ENCODE data around the gene MFSD12.

MFSD12 gene

GRCh38 chr19:3515891-3516422 lies 41.4 kb downstream of the MFSD12 start:
- no peak for TF ChIP-seq CTCF (IDR thresholded peaks at IDR 0.05; ENCODE audit: control insufficient read depth, extremely low read depth, insufficient read depth)
- no peak overlapping the region for H3K4me3 ChIP-seq (ENCODE audit: low read depth, low read length)
- no peak for DNase-seq (ENCODE audit: low read depth)

- DNase-seq (ENCODE audit: low read depth): no peak
- no peak for TF ChIP-seq CTCF (IDR thresholded peaks at IDR 0.05; ENCODE audit: control insufficient read depth, extremely low read depth, insufficient read depth)
- no peak overlapping the region for H3K4me3 ChIP-seq (ENCODE audit: low read depth, low read length)
Observed at GRCh38 chr19:3514930-3515329, 42.5 kb downstream of the MFSD12 start.

GRCh38 chr19:3513229-3514140 lies 43.9 kb downstream of the MFSD12 start:
- DNase-seq (ENCODE audit: low read depth): no peak
- no peak overlapping the region for H3K4me3 ChIP-seq (ENCODE audit: low read depth, low read length)
- TF ChIP-seq CTCF (IDR thresholded peaks at IDR 0.05; ENCODE audit: control insufficient read depth, extremely low read depth, insufficient read depth): no peak

- H3K4me3 ChIP-seq (ENCODE audit: low read depth, low read length): no peak overlapping the region
- no peak for TF ChIP-seq CTCF (IDR thresholded peaks at IDR 0.05; ENCODE audit: control insufficient read depth, extremely low read depth, insufficient read depth)
- no peak for DNase-seq (ENCODE audit: low read depth)
Observed at GRCh38 chr19:3512562-3513228, 44.7 kb downstream of the MFSD12 start.

- no peak overlapping the region for H3K4me3 ChIP-seq (ENCODE audit: low read depth, low read length)
- TF ChIP-seq CTCF (IDR thresholded peaks at IDR 0.05; ENCODE audit: control insufficient read depth, extremely low read depth, insufficient read depth): no peak
- DNase-seq (ENCODE audit: low read depth): no peak
Observed at GRCh38 chr19:3511506-3512251, 45.7 kb downstream of the MFSD12 start.

GRCh38 chr19:3510727-3511126 lies 46.7 kb downstream of the MFSD12 start:
- DNase-seq (ENCODE audit: low read depth): no peak
- TF ChIP-seq CTCF (IDR thresholded peaks at IDR 0.05; ENCODE audit: control insufficient read depth, extremely low read depth, insufficient read depth): no peak
- no peak overlapping the region for H3K4me3 ChIP-seq (ENCODE audit: low read depth, low read length)

All from LNCaP clone FGC (cell line).